ENCODE measurements around the gene SSPN.

The SSPN gene

DNA sequence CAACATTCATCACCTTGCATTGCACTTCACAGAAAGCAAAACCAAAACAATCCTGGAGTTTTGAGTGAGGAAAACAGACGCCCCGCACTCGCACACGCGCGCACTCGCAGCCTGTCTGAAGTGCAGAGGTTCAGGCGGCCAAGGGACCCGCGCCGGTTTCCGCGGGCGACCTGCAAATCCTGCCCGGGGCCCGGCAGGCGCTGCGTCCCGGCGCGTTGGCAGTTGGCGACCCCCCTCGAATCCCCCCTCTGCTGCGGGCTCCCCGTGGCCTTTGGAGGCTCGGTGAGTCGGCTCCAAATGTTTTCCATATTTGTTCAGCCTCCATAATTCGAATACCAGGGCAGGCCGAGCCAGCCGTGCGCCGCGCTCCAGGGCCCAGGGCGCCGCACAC lies at the start of gene SSPN:
SSPN (plus strand) TSS at position 324 of the 391 bp plus-strand sequence. CDS start 100 bp downstream, outside the sequence.
- DNase-seq (ENCODE audit: low spot score) = no peak

DNA sequence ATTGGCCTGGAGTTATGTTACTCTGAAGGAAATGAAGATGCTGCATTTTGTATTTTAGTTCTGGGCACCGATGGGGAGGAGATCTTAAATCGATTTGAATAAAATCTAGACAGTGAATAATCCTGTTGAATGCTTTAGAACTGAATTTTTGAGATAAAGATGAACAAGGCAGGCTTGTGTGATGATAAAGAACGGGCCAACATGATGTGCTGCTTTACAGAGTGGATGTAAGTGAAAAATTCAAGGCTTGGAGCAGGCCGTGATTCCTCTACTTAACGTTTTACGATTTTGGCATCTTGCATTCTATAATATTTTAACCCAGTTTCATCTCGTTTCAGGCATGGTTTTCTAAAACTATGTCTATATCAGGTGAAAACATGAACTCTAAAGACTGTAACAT lies 47.1 kb upstream of the SSPN start:
- DNase-seq (ENCODE audit: low spot score) = no peak

DNA sequence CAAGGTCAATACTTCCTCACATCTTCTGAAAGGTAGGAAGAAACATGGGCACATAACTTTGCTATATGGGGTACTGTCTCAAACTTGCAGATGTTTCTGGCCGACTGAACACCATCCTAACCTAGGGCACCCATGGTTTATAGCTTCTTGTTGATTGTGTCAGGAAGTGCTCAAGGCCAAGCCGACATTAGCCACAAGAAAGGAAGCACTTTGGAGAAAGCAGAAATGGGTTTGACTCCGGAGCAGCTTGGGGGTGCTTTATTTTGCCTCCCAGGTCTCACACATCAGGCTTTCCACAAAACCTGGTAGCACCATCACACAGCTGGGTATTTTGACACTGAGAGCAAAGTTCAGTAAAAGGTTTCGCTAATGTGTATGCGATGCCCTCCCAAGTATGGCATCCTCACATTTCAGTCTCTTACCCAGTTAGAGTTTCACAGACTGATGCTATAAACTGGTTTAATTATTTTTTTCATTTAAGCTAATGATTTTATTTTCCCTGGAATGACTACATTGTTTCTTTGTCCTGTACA lies 45.3 kb upstream of the SSPN start:
- no peak for DNase-seq (ENCODE audit: low spot score)

- no peak for DNase-seq (ENCODE audit: low spot score)
Observed at GRCh38 chr12:26150736-26151450, 44.5 kb upstream of the SSPN start.

DNA sequence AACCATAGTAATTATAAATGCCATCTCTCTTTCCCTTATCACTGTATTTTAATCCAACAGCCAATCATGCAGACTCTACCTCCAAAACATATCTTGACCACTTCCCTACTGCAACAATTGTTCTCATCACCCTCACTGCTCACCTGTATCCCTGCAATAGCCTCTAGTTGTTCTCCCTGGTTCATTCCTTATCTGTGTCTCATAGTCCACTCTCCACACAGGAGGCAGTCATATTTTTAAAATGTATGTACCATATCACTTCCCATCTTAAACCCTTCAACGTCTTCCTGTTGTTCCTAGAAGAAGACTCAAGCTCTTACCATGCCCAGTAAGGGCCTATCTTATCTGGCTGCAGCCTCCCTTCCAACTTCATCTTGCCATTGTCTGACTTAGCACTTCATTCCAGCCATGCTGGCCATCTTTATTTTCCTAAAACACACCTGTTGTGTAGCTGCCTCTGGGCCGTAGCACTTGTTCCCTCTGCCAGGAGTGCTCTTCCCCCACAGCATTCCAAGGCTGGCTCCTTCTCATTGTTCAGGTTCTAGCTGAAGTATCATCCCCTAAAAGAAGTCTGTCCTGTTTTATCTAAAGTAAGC lies 42.8 kb upstream of the SSPN start:
- no peak for DNase-seq (ENCODE audit: low spot score)

GRCh38 chr12:26153421-26154154 lies 41.8 kb upstream of the SSPN start:
- peak; percentile 92 for DNase-seq (ENCODE audit: low spot score)

- no peak for DNase-seq (ENCODE audit: low spot score)
Observed at GRCh38 chr12:26156201-26156871, 39.0 kb upstream of the SSPN start.

GRCh38 chr12:26157001-26157400 lies 38.4 kb upstream of the SSPN start:
- peak; percentile 69 for DNase-seq (ENCODE audit: low spot score)

- no peak for DNase-seq (ENCODE audit: low spot score)
Observed at GRCh38 chr12:26158078-26158764, 37.2 kb upstream of the SSPN start.

DNA sequence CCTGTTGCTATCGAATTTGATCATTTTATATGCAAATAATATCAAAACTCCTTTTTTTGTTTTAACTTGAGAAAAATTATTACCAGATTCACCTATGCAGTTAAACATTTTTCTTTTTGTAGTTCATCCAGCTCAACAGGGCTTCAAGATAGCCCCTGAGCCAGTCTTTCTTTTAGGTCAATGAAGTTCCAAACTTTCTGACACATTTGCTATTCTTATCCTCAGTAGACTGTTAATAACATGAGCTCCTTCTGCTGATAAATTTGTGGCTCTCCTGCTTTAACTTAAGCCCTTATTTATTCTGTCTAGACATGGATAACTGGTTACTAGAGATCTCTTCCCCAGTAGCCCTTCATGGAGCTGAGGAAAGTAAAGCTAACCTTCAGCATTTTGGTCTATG lies 33.2 kb upstream of the SSPN start:
- DNase-seq (ENCODE audit: low spot score) = no peak

GRCh38 chr12:26162905-26163304 lies 32.5 kb upstream of the SSPN start:
- no peak for DNase-seq (ENCODE audit: low spot score)

DNA sequence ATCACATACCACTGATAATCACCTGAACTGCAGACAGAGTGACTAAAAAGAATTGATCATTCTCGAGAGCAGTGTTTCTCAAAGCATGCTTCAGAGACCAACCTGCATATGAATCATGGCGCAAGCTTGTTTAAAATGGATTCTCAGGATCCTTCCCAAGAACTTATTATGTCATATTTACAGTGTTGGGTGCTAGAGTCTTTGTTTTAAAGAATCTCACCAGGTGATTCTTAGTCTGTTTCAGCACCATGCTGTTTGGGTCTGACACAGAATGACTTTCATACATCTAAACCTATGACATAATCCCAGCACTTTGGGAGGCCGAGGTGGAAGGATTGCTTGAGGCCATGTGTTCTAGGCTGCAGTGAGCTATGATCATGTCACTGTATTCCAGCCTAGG lies 31.3 kb upstream of the SSPN start:
- DNase-seq (ENCODE audit: low spot score) = no peak

GRCh38 chr12:26172013-26172412 lies 23.4 kb upstream of the SSPN start:
- no peak for DNase-seq (ENCODE audit: low spot score)

DNA sequence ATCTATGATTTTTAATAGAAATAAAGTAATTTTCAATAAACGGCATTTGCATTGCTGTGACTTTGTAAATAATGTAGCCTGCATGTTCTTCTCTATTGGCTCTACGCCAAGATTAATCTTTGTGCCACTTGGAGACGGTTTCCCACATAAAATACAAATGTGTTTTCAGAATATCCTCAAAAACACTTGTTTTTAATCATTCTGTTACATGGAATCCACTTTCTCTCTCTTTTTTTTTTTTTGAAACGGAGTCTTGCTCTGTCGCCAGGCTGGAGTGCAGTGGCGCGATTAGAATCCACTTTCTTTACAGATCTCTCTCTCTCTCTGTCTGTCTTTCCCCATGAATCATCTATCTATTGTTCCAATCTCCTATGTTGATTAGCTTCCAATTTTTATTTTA lies 22.8 kb upstream of the SSPN start:
- no peak for DNase-seq (ENCODE audit: low spot score)

- no peak for DNase-seq (ENCODE audit: low spot score)
Observed at GRCh38 chr12:26172946-26173552, 22.3 kb upstream of the SSPN start.

GRCh38 chr12:26176725-26177124 lies 18.6 kb upstream of the SSPN start:
- peak; percentile 62 for DNase-seq (ENCODE audit: low spot score)

GRCh38 chr12:26177283-26177682 lies 18.1 kb upstream of the SSPN start:
- DNase-seq (ENCODE audit: low spot score) = peak; percentile 74

DNA sequence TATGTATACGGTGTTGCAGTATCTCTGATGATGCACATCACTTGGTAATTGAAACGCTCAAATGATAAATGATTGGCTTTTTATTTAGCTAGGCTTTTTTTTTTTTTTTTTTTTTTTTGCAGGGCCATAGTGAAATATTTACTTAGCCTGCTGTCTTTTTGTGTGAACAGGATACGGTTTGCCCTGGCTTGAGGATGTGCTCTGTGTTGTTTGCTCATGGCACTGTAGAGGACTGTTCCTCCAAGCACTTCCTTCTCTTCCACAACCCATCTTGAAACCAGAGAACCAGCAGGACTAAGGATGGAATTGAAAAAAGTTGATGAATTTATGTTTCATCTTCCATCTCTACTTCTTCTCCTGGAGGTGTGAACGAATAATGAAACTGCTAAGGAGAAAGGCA lies 15.5 kb upstream of the SSPN start:
- no peak for DNase-seq (ENCODE audit: low spot score)

DNA sequence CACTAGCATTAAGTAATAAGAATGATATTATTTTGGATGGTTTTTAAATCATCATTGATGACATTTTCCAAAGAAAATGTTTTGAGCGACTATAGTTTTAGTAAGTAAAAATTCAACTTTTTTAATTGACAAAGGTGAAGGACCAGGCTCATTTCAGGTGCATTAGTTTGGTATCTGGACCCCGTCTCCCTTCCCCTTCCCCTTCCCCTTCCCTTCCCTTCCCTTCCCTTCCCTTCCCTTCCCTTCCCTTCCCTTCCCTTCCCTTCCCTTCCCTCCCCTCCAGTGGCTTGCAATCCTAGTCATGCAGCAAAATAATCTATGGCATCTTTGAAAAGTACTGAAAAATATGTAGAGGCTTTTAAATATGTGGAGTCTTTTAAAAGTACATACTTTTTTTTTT lies 13.0 kb upstream of the SSPN start:
- DNase-seq (ENCODE audit: low spot score) = no peak

GRCh38 chr12:26185532-26186320 lies 9.6 kb upstream of the SSPN start:
- DNase-seq (ENCODE audit: low spot score) = no peak

Measured in LoVo (cell line).